K562 (cell line): ENCODE data around the gene KCNH2. TPM values are rescaled to one million over a fixed set of nuclear protein-coding genes. Genes with fewer than 3 reads are reported as not detected.

Experiments
- BCL6 ChIP-seq: fragments of 250-450 bp; sonication (Bioruptor Pico); IDR thresholded peaks from 2 replicates; pipeline ENCODE4 v1.4.0; 2020
- BRD9 ChIP-seq: fragments of 450-650 bp; IDR thresholded peaks from 2 replicates; pipeline ENCODE4 v1.6.1; 2018; ENCODE audit warnings: low read depth; ENCODE audit not compliant: partially characterized antibody
- BRF1 ChIP-seq: IDR thresholded peaks from 3 replicates; pipeline ENCODE4 v1.6.1; 2011; ENCODE audit warnings: borderline replicate concordance, mild to moderate bottlenecking; ENCODE audit not compliant: insufficient read length; ENCODE audit errors: extremely low read depth
- C11orf30 ChIP-seq: fragments of 450-650 bp; IDR thresholded peaks from 2 replicates; pipeline ENCODE4 v1.6.1; 2016; ENCODE audit warnings: low read depth, mild to moderate bottlenecking
- CBFA2T2 ChIP-seq: fragments of 450-650 bp; conservative IDR thresholded peaks from 2 replicates; pipeline ENCODE4 v1.6.1; 2017; ENCODE audit warnings: mild to moderate bottlenecking
- CEBPB ChIP-seq: fragments of 450-650 bp; IDR thresholded peaks from 2 replicates; pipeline ENCODE4 v1.6.1; 2016; ENCODE audit warnings: missing genetic modification characterization, missing compliant biosample characterization
- ESRRA ChIP-seq: fragments of 450-650 bp; IDR thresholded peaks from 2 replicates; pipeline ENCODE4 v1.6.1; 2014; ENCODE audit warnings: low read depth, mild to moderate bottlenecking, moderate library complexity, borderline replicate concordance
- FOXM1 ChIP-seq, 2 experiments: fragments of 450-650 bp in 1 of 2; sonication (generic) in 1 of 2; formaldehyde crosslinking in 1 of 2; IDR thresholded peaks; 2 replicates each; pipeline versions ENCODE4 v1.6.1 to v1.9.0; 2017 to 2022; ENCODE audit warnings: low read depth in 2 of 2, mild to moderate bottlenecking in 2 of 2, missing genetic modification reagents in 1 of 2, moderate library complexity in 1 of 2
- HNRNPL ChIP-seq: fragments of 200-400 bp; formaldehyde crosslinking; IDR thresholded peaks from 2 replicates; pipeline ENCODE4 v1.6.1; 2017; ENCODE audit warnings: low read depth, mild to moderate bottlenecking, low read length
- LARP7 ChIP-seq: fragments of 450-650 bp; IDR thresholded peaks from 2 replicates; pipeline ENCODE4 v1.6.1; 2016
- MCM7 ChIP-seq, 2 experiments: fragments of 450-650 bp; IDR thresholded peaks; 2 replicates each; pipeline ENCODE4 v1.6.1; 2016 to 2018
- NFE2 ChIP-seq: IDR thresholded peaks from 2 replicates; pipeline ENCODE4 v1.6.1; 2014; ENCODE audit warnings: antibody characterized with exemption, low read depth
- POLR2A ChIP-seq: fragments of 450-650 bp; conservative IDR thresholded peaks from 2 replicates; pipeline ENCODE4 v1.6.1; 2016
- PPARD ChIP-seq: fragments of 250-450 bp; sonication (Bioruptor Pico); IDR thresholded peaks from 2 replicates; pipeline ENCODE4 v1.8.0; 2022; ENCODE audit warnings: inconsistent platforms, mild to moderate bottlenecking, moderate library complexity
- SNRNP70 ChIP-seq: fragments of 200-400 bp; formaldehyde crosslinking; optimal IDR thresholded peaks from 2 replicates; pipeline ENCODE3; 2017; ENCODE audit warnings: low read depth, low read length
- ZNF232 ChIP-seq: sonication (generic); formaldehyde crosslinking; IDR thresholded peaks from 2 replicates; pipeline ENCODE4 v1.8.0; 2022; ENCODE audit warnings: mild to moderate bottlenecking, missing genetic modification reagents
- polyA plus RNA-seq, 8 experiments: library from polyadenylated mRNA; depleted of rRNA in 4 of 8; stranded (reverse) in 5 of 8; unstranded in 3 of 8; fragments of >200 nt; fragmentation: Nextera tagmentation in 2 of 8; fragmentation: Illumina TruSeq in 1 of 8; extraction: Ambion mirVana in 2 of 8; extraction: Trizol in 1 of 8; gene quantifications; 2 replicates each; pipeline versions ENCODE4 v1.2.1 to v1.2.3, GENCODE V29; 2011 to 2014; ENCODE audit warnings: inconsistent platforms in 1 of 8, missing spikeins in 1 of 8
- total RNA-seq, 7 experiments: library from RNA; depleted of rRNA in 6 of 7; stranded (reverse); fragments of >200 nt in 6 of 7; fragmentation: Illumina TruSeq in 2 of 7; extraction: Trizol in 2 of 7; gene quantifications; 2 replicates each; pipeline versions ENCODE4 v1.2.1 to v1.2.3, GENCODE V29; 2011 to 2021; ENCODE audit warnings: low replicate concordance in 1 of 7
- TF ChIP-seq, protein P1 (sequence below): fragments of 450-650 bp; formaldehyde crosslinking; IDR thresholded peaks from 2 replicates; pipeline ENCODE4 v1.4.0; 2020; ENCODE audit warnings: mild to moderate bottlenecking, moderate library complexity
- TF ChIP-seq, protein P2 (sequence below), 2 experiments: fragments of 450-650 bp; IDR thresholded peaks; 2 replicates each; pipeline ENCODE4 v1.6.1; 2016
- TF ChIP-seq, protein P3 (sequence below): sonication (generic); formaldehyde crosslinking; IDR thresholded peaks from 2 replicates; pipeline ENCODE4 v1.5.0; 2020; ENCODE audit warnings: missing genetic modification reagents
- TF ChIP-seq, protein P4 (sequence below), 2 experiments: IDR thresholded peaks; 2 replicates each; pipeline ENCODE4 v1.6.1; 2011; ENCODE audit warnings: borderline replicate concordance in 1 of 2, control low read depth in 1 of 2, low read depth in 1 of 2, low read length in 1 of 2, mild to moderate bottlenecking in 1 of 2, mixed read lengths in 1 of 2, moderate library complexity in 1 of 2; ENCODE audit not compliant: insufficient read depth in 1 of 2, insufficient read length in 1 of 2, poor library complexity in 1 of 2, severe bottlenecking in 1 of 2; ENCODE audit errors: extremely low read depth in 1 of 2

KCNH2 gene
- total and polyA plus RNA-seq, 9 of the 15 experiments (the other 6 are each of a cell fraction or from before 2014, with no cell fraction given) = 18.1 to 368 (median 218) TPM

DNA sequence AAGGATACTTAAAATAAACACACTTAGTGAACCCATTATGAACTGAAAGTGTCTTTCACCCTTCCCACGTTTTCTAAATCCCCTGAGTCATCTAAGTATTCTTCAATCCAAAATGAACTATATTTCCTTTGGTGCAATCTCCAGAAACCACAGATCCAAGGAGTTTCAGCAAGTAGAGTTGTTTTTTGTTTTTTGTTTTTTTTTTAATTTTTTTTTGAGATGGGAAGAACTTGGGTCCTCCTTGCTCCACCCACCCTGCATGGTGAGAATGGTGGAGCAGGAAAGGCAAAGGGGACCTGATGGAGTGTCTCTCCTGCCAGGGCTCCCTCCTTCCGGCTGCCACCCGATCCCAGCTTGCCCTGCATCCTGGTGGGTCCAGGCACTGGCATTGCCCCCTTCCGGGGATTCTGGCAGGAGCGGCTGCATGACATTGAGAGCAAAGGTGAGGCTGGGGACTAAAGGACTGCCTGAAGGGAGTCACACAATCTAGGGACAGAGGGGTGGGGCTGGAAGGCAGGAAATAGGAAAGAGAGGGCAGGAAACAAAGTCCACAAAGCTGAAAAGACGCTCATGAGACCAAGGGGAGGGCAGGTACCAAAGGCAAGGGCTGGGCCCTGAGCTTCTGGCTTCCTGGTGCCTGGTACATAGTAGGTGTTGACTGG, 34.0 kb upstream of the KCNH2 start (continued):
- 0 out of 2 replicates have a peak, but pooled peaks have one; percentile 14 for TF ChIP-seq FOXM1 (IDR thresholded peaks at IDR 0.05; ENCODE audit: low read depth)
- TF ChIP-seq FOXM1 (CRISPR knock-in tag; IDR thresholded peaks at IDR 0.05; ENCODE audit: low read depth) = no peak
- TF ChIP-seq BRF1 = no peak
- TF ChIP-seq, protein P1, sequence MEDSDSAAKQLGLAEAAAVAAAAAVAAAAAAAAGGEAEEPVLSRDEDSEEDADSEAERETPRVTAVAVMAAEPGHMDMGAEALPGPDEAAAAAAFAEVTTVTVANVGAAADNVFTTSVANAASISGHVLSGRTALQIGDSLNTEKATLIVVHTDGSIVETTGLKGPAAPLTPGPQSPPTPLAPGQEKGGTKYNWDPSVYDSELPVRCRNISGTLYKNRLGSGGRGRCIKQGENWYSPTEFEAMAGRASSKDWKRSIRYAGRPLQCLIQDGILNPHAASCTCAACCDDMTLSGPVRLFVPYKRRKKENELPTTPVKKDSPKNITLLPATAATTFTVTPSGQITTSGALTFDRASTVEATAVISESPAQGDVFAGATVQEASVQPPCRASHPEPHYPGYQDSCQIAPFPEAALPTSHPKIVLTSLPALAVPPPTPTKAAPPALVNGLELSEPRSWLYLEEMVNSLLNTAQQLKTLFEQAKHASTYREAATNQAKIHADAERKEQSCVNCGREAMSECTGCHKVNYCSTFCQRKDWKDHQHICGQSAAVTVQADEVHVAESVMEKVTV = no peak
- TF ChIP-seq POLR2A = no peak; the same call in 1 of the 2 replicates
- no peak; the same call in 1 of the 2 replicates for TF ChIP-seq LARP7
- peak; percentile 61 for TF ChIP-seq NFE2
- TF ChIP-seq, protein P2, sequence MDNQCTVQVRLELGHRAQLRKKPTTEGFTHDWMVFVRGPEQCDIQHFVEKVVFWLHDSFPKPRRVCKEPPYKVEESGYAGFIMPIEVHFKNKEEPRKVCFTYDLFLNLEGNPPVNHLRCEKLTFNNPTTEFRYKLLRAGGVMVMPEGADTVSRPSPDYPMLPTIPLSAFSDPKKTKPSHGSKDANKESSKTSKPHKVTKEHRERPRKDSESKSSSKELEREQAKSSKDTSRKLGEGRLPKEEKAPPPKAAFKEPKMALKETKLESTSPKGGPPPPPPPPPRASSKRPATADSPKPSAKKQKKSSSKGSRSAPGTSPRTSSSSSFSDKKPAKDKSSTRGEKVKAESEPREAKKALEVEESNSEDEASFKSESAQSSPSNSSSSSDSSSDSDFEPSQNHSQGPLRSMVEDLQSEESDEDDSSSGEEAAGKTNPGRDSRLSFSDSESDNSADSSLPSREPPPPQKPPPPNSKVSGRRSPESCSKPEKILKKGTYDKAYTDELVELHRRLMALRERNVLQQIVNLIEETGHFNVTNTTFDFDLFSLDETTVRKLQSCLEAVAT (IDR thresholded peaks at IDR 0.05) = peak in 1 of 2 experiments; percentile 57; a peak in 1 of 4 replicates
- no peak for TF ChIP-seq C11orf30
- no peak for TF ChIP-seq PPARD (CRISPR knock-in tag)
- no peak for TF ChIP-seq MCM7 (IDR thresholded peaks at IDR 0.05)
- TF ChIP-seq, protein P3, sequence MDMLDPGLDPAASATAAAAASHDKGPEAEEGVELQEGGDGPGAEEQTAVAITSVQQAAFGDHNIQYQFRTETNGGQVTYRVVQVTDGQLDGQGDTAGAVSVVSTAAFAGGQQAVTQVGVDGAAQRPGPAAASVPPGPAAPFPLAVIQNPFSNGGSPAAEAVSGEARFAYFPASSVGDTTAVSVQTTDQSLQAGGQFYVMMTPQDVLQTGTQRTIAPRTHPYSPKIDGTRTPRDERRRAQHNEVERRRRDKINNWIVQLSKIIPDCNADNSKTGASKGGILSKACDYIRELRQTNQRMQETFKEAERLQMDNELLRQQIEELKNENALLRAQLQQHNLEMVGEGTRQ (CRISPR knock-in tag) = no peak
- no peak for TF ChIP-seq SNRNP70
- TF ChIP-seq, protein P4, sequence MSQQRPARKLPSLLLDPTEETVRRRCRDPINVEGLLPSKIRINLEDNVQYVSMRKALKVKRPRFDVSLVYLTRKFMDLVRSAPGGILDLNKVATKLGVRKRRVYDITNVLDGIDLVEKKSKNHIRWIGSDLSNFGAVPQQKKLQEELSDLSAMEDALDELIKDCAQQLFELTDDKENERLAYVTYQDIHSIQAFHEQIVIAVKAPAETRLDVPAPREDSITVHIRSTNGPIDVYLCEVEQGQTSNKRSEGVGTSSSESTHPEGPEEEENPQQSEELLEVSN (IDR thresholded peaks at IDR 0.05; ENCODE audit: borderline replicate concordance in 1 of 2, extremely low read depth in 1 of 2, insufficient read depth in 1 of 2, insufficient read length in 1 of 2, low read depth in 1 of 2, low read length in 1 of 2, poor library complexity in 1 of 2, severe bottlenecking in 1 of 2) = no peak
- no peak for TF ChIP-seq HNRNPL
- no peak for TF ChIP-seq ESRRA
- no peak for TF ChIP-seq CEBPB (tag)
- TF ChIP-seq BCL6 (CRISPR knock-in tag) = no peak
- no peak for TF ChIP-seq BRD9
- no peak for TF ChIP-seq ZNF232 (CRISPR knock-in tag)
- no peak for TF ChIP-seq CBFA2T2
